ENCODE data around the gene GEN1. TPM values are rescaled to one million over a fixed set of nuclear protein-coding genes. Genes with fewer than 3 reads are reported as not detected.

The GEN1 gene
- total and polyA plus RNA-seq, 2 donors (not counting 1 experiment from before 2014, with no cell fraction given): 16.7 to 105 TPM

DNA sequence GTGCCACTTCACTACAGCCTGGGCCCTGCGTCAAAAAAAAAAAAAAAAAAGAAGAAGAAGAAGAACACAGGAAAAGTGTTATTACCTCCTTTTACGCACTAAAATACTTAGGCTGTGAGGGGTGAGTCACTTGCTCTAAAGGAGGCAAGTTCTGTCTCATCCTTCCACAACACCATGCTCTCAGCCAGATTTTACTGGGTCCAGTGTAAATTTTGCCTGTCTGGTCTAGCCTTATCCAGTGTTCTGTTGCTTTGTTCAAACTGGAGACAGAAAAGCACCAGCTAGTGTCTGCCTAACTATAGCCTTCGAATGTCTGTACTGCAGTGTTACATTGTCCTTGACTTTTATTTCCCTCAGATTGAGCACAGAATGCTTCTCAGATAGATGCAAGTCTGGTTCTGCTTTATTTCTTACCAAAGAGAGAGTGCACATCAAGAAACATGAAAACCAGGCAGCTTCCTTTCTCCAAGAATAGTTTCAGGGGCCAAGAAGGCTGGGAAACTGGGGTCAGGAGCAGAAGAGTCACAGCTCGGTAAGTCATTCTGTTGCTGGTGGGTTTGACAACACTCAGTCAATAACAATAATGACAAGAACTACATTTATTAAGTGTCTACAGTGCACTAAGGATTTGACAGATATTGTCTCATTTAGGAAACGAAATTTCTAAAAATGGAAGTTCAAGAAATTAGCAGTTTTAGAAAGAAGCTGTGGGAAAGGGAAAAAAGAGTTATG lies 59.2 kb downstream of the GEN1 start:
- POLR2A ChIA-PET: interaction anchor here (1.5 to 3.2 kb wide), 3 partner anchors 8 to 59 kb away, joined by 11 to 39 read pairs (median 14); partner anchors contain the start of genes GEN1 and SMC6
- H3K4me3 ChIP-seq (ENCODE audit: control extremely low read depth in 1 of 5, extremely low read depth in 1 of 5, insufficient read depth in 1 of 5, low read depth in 2 of 5, low read length in 4 of 5): peak overlapping the region in 1 of 5 experiments; percentile 27

More for the DNA sequence above, 59.2 kb downstream of the GEN1 start:
- H3K79me2 ChIP-seq (ENCODE audit: control insufficient read depth, insufficient read depth, low read length): no peaks in the 10 kb centered on the region
- H4K20me1 ChIP-seq (ENCODE audit: control insufficient read depth, insufficient read depth, low read length, poor library complexity, severe bottlenecking): no peaks in the 10 kb centered on the region
- no peaks in the 10 kb centered on the region for H3K27me3 ChIP-seq (replicated peaks in 1 of 4; ENCODE audit: control extremely low read depth in 1 of 4, control insufficient read depth in 3 of 4, insufficient read depth in 4 of 4, low read length in 3 of 4)
- Mint-ChIP-seq H3K27me3 (no peaks in the 10 kb centered on the region), H3K4me1 (peaks cover 62% of the 10 kb centered on the region), H3K9me3 (ENCODE audit: insufficient read depth) (no peaks in the 10 kb centered on the region), H3K4me3 (peak overlapping the region; percentile 81), H3K27ac (peak overlapping the region; percentile 92)
- DNase-seq (peak; percentile 51), ATAC-seq (ENCODE audit: low read depth) (peak; percentile 72)
- 13% methylated on average over 2 of the region's 5 CpGs for WGBS (ENCODE audit: insufficient coverage)
- H3K36me3 ChIP-seq (replicated peaks in 1 of 2; ENCODE audit: control extremely low read depth in 1 of 2, control insufficient read depth in 1 of 2, extremely low read depth in 1 of 2, insufficient read depth in 2 of 2, low read length in 1 of 2): no peaks in the 10 kb centered on the region
- H3K27ac ChIP-seq (ENCODE audit: low read length in 2 of 2): peak overlapping the region; percentile 84 to 90
- peak overlapping the region; percentile 48 for H2AFZ ChIP-seq (ENCODE audit: insufficient read depth, low read depth, low read length, poor library complexity, severe bottlenecking)
- CTCF ChIA-PET: interaction anchor here (1.0 to 2.6 kb wide), 11 partner anchors 8 to 66 kb away, joined by 3 to 15 read pairs (median 5); no protein-coding TSS in a partner anchor
- no peak for TF ChIP-seq EZH2 (IDR thresholded peaks at IDR 0.05; ENCODE audit: borderline replicate concordance, insufficient read depth, low read depth, low read length, poor library complexity, severe bottlenecking)
- TF ChIP-seq, protein P1, sequence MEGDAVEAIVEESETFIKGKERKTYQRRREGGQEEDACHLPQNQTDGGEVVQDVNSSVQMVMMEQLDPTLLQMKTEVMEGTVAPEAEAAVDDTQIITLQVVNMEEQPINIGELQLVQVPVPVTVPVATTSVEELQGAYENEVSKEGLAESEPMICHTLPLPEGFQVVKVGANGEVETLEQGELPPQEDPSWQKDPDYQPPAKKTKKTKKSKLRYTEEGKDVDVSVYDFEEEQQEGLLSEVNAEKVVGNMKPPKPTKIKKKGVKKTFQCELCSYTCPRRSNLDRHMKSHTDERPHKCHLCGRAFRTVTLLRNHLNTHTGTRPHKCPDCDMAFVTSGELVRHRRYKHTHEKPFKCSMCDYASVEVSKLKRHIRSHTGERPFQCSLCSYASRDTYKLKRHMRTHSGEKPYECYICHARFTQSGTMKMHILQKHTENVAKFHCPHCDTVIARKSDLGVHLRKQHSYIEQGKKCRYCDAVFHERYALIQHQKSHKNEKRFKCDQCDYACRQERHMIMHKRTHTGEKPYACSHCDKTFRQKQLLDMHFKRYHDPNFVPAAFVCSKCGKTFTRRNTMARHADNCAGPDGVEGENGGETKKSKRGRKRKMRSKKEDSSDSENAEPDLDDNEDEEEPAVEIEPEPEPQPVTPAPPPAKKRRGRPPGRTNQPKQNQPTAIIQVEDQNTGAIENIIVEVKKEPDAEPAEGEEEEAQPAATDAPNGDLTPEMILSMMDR (IDR thresholded peaks at IDR 0.05): no peak
- peaks cover 0 to 4% (median 0%) of the 10 kb centered on the region in 3 donors for H3K9me3 ChIP-seq (ENCODE audit: control extremely low read depth in 1 of 3, control insufficient read depth in 2 of 3, insufficient read depth in 1 of 3, low read length in 2 of 3)
- peak overlapping the region; percentile 33 for H3K9ac ChIP-seq (ENCODE audit: low read length)
- H3K4me2 ChIP-seq (replicated peaks; ENCODE audit: low read depth, low read length, poor library complexity, severe bottlenecking): peak overlapping the region; percentile 56
- H3K4me1 ChIP-seq (ENCODE audit: control insufficient read depth in 2 of 2, insufficient read depth in 2 of 2, low read length in 2 of 2): peaks cover 30 to 35% of the 10 kb centered on the region in 2 donors
- intact Hi-C loops (cut with micrococcal nuclease): loop anchor here (1.0 kb wide), 3 partner anchors 9 to 60 kb away; partner anchors contain the start of gene SMC6

All from B cell (primary cell).